HG02759 (cell line): Measurements from ENCODE around the gene NCS1.
"Not testable (repeated sequence)": the region's sequence is repeated elsewhere in the genome, so short reads cannot be mapped to it uniquely, and the experiment has no call there.

Experiments
- ATAC-seq: cut with Tn5 transposase; IDR thresholded peaks from one replicate; pipeline ENCODE4 v1.9.1; 2021; ENCODE audit warnings: mild to moderate bottlenecking, moderate library complexity; ENCODE audit not compliant: unreplicated experiment

The NCS1 gene

DNA sequence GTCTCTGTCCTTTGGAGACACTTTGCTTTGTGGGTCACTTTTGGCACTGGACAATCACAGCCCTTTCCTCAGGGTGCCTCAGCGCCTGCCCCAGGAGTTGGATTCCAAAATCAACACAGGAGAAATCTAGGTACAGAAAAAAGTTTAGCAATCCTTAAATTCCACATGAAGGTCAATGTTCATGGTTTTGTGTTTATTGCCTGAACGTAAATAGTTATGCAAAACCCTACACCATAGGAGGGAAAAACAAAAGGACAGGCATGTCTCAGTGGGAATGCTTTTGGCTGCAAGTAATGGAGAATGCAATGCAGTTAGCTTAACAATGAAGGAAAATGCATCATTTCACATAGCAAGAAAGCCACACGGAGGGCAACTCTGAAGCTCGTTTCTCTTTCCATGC lies 86.8 kb downstream of the NCS1 start:
- no peak for ATAC-seq

DNA sequence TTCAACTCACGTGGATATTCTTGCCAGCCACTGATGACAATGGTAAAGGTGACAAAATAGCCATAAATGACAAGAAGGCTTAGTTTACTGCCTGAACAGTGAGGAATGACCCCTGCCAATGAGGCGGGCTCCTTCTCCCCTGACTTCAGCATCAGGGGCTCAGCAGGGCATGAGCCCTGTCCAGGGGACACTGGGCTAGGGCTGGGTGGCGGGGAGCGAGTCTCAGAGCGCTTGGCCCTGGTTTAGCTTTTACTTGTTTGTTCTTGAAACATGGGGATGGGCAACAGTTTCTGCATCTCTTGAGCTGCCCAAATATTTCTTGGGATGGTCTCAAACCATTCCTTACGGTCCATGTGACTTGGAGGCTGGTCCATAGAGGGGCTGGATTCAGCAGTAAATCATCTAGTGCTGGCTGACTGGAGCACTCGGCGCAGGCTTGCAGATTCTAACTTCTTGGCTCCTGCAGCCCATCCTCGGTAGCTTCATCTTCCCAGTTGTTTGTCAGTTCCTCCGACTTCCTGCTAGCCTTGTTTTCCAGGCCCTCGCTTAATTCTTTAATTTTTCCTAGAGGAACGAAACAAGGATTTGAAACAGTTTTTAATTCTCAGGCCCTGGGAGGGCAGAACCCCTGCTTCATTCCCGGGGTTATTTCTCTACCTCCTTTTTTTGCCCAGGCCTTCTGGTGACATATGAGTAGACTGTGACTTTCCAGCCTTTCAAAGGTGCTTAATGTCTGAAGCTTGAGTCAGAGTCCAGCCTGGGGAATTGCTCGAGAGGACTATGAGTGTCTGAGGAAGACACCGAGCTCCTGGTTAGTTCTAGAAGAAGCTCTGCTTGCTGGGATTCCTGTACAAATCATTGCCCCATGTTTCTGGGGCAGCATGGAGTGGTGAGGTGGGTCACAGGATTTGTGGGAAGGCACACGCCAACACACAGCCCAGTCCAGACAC lies 88.9 kb downstream of the NCS1 start:
- no peak for ATAC-seq

DNA sequence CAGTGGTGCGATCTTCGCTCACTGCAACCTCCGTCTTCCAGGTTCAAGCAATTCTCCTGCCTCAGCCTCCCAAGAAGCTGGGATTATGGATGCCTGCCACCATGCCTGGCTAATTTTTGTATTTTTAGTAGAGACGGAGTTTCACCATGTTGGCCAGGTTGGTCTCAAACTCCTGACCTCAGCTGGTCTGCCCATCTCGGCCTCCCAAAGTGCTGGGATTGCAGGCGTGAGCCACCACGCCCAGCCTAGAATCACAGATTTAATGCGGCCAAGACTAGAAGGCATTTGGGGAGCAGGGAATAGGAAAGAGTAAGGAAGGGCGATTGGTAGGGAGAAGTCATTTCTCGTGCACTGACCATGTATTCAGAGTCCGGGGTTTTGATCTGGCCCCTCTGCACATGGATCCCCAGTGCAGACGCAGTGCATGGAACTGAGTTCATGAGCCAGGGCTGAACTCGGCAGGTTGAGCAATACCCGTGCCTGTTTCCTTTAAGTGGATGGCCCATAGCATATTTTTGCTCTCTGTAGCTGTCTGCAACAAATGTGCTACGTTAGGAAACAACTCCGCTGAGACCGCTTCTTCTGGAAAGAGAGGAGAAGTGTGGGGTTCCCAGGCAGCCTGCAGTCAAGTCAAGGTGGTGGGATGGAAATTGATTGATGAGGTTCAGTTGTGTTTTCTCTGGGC lies 90.0 kb downstream of the NCS1 start:
- no peak for ATAC-seq

DNA sequence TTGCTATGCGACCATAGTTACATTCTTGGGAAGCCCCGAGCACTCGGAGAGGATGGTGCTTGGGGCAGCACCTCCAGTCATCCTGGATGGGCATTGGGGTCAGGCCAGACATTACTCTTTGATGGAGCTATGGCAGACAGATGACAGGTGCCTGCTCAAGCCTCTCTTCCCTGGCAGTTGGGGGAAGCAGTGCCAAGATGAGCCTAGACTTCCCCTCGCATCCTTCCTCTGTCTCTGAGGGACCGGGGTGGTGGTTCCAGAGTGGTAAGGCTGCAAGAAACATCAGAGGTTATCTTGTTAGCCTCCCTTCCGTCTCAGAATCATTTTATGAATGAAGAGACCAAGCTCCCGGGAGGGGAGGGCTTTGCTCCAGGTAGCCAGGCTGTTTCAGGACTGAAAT lies 90.6 kb downstream of the NCS1 start:
- ATAC-seq, result no peak

DNA sequence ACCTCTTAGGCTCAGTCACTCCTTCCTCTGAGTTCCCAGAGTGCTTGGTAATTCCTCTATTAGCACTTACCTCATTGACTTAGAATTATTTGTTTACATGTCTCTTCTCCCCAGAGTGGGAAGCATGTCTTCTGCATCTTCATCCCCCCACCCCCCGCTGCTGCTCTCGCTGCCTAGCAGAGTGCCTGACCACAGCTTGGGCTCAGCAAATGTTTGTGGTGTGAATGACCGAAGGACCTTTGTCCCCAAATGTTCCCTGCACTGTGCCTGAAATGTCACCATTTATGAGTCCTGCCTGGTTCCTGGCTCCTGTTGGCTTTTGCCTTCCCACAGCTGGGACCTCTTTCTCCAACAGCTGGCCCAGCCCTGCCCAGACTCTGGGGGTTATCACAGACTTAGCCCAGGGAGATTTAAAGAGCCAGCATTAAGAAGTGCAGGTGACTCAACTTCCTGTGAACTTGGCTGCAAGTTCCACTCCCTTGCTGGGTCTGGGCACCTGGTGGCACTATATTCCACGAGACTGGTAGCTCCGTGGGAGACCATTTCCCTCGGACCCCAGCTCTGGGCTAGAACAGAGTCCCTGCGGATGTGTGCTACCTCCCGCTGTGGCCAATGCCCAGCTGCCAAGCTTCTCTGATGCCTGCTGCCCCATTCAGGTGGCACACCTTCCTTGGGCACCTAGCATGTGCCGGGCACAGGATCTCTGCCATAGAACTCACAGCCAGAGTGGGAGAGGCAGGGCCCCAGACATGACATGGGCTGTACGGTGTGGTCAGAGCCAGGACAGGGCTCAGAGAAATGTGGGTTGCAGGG lies 91.6 kb downstream of the NCS1 start:
- ATAC-seq, result no peak

DNA sequence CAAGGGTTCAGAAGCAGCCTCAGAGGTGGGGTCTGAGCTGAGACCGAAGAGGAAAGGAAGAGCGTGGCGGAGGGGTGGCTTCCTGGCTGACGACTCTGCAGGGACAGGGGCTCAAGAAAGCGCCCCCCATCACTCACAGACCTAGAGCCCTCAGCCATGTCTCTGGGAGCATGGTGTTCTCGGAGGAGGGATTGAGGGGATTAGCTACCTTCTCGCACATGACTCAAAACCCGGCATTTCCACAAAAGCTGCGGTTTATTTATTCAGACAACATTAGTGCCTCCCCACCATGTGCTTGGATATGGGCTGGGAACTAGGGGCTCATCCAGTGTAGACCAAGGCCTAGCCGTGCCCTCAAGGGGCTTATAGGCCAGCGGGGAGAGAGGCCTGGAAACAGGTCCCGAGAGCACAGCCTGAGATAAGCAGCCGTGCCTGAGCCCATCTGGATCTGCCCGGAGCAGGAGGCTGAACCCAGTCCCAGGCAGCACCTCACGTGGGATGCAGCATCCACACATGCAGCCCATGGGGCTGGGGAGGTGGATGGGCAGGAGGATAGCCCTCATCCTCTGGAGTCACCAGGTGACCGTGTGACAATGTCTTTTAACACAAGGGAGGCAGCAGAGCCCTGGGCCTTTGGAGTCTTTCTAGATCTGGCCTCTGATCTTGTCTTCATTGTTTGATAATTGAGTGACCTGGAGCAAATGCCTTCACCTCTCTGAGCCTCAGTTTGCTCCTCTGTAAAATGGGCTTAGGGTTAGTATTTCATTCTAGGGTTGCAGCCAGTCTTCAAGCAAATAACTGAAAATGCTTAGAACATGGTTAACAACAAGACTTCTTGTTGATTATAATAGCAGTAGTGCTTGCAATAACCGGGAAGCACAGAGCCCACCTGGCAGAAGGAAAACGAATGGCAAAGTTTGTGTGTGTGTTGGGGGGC lies 92.5 kb downstream of the NCS1 start:
- no peak for ATAC-seq

DNA sequence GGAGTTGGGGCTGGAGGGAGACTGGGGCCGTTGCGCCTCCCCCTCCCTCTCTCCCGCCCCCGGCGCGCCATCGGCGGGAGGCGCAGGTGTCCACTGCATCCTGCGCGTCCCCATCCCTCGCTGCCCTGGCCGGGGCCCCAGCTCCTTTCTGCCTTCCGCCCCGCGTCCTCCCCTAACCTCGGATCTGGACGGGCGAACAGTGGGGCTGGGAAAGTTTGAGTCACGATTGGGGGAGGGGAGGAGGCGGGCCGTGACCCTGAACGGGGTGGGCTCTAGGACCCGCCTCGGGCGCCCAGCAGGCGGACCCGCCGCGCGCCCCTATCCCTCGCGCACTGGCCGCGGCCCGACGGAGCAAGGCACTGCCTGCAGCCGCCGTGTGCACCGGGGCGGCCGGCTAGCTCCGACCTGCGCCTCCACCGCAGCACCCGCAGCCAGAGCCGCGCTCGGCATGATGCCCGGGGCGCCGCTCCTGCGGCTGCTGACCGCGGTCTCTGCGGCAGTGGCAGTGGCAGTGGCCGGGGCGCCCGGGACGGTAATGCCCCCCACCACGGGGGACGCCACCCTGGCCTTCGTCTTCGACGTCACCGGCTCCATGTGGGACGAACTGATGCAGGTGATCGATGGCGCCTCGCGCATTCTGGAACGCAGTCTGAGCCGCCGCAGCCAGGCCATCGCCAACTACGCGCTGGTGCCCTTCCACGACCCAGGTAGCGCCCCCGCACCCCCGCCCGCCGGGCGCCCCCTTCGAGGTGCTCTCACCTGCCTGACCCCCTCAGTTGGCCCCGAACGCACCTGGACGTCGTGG lies 93.4 kb downstream of the NCS1 start, which contains the start of gene HMCN2:
Gene HMCN2, plus strand, starts transcription at position 330 of the 805 bp plus-strand sequence. Its CDS starts 119 bp downstream, at position 449.
- no peak for ATAC-seq

DNA sequence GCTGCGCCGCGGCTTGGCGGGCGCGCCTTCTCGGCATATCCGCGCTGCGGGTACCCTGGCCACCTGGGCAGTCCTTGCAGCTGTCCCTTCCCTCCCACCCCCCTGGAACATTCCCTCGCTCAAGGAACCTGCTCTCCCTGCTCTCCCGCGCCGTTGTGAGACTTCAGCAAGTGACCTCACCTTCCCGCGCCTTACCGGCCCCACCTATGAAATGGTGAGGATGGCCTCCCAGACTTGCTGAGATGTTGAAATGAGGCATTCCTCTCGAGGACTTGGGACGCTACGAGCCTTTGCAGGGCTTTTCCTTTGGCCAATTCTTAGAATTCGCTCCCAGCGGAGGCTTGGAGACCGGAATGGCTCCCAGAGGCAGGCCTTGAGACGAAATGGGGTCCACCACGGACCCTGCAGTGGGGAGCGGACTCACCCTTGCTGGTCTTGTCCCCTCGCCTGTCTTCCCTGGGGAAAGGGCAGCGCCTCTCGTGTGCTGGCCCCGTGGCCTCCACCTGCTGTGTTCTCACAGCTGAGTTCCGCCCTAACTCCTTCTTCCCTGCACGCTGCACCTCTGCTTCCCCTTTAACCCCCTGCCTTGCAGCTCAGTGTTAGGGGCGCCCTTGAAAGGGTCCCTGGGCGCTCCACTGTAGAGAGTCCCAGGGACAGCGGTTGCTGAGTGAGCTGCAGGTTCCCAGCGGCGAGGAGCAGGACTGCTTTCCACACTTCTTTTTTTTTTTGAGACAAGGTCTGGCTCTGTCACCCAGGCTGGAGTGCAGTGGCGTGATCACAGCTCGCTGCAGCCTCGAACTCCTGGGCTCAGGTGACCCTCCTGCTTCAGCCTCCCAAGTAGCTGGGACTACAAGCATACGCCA lies 94.3 kb downstream of the NCS1 start:
- no peak for ATAC-seq

DNA sequence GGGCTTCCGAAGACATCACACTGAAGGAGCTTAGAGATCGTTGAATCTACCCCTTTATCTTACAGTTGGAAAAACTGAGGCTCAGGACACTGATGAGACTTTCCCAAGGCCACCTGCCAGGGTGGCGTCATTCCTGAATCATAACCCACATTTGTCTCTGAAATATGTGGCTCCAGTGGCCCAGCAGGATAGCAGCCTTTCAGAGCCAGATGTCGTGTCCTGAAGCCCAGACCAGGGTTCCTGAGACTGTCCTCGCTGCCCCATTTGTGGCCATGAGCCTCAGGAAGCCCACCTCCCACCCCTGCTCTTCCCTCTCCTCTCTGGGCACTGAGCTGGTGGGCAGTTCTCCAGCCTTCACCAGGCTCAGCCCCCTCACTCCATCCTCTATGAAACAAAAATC lies 95.7 kb downstream of the NCS1 start:
- ATAC-seq, result no peak

DNA sequence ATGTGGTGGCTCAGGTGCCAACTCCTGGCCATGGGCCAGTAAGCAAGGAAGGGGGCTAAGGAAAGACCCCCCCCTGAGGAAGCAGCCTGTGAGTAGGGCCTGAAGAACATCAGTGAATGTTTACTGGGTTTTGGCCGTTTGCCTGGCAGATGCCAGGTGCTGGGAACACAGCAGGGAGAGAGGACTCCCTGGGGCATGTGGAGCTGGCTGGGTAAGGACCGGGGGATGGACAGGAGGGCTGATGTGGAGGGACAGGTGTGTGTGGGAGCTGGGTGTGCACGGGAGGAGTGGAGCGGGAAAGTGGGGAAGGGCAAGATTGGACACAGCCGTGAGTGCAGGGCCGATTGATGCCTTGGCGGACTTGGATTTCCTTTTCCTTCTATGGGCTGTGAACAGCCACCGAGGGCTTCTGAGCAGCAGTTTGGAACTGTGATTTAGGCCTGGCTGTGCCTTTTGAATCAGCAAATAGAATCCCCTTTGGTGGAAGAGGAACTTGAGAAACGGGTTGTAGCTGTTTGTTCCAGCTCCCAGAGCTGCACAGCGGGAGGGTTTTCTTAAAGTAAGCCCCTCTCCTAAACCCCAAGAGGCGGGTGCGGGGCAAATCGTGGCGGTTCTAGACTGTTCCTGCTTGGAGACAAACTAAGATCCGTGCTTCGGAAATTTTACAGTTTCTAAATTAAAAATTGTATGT lies 96.5 kb downstream of the NCS1 start:
- ATAC-seq, result no peak

DNA sequence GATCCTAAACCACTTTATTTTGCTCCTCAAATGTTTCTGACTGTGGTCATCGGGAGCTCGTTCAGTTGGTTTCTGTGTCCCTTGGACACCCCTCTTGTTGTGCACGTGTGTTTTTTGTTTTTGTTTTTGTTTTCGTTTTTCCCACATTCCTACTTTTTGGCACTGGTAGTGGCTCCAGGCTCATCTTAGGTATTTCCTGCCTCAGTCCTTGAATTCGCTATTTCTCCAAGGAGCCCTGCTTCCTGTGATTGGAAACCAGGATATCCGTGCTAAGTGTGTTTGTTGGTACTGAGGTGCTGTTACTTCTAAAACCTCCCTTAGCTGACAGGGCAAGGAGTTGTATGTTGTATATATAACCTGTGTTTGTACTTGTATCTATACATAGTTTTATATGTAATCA lies 99.3 kb downstream of the NCS1 start:
- ATAC-seq, result no peak

DNA sequence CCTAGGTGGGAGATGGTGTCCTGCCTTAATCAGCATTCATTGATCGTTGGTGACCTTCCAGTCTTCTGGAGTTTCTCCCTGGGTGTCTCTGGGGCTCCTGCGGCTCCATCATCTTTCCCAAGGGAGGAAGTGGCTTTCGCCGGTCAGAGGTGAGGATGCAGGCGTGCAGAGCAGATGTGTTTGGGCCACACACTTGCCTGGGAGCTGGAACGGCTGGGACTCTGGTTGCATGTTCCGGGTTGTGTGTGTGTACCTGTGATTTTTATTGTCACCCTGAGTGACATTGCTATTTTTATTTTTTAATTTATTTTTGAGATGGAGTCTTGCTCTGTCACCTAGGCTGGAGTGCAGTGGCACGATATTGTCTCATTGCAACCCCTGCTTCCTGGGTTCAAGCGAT lies 103.0 kb downstream of the NCS1 start:
- ATAC-seq, result no peak

DNA sequence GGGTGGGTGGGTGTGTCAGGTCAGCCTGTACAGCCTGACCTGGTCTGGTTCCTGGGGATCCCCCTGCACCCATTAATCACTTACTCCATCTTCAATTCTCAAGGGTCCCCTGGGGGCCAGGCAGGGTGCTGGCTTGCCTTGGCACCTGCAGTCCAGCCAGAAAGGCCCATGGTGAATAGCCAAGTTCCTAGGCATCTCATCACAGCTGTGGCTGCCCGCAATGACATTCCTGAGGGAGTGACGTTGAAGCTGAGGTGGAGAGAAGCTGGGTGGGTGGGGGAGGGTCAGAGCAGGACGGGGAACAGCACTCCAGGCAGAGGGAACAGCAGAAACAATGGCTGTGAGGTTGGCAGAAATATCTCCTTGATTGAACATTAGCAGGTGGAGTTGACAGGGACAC lies 103.9 kb downstream of the NCS1 start:
- no peak for ATAC-seq

DNA sequence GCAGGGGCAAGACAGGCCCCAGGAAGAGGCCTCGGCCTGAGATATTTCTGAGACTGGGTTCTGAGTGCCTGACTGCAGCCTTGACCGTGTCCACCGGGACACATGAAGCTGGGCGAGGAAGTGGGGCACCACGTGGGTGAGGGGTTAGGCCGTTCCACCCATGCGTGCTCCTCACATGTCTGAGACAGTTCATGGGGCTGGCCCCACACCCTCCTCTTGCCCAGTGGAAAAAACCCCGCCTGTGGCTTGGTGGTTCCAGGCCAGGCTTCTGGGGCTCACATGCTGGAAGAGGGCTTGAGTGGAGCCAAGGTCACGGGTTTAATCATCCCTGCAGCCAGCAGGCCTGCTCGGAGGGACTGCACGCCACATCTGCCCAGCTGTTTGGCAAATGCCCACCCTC lies 104.8 kb downstream of the NCS1 start:
- no peak for ATAC-seq

DNA sequence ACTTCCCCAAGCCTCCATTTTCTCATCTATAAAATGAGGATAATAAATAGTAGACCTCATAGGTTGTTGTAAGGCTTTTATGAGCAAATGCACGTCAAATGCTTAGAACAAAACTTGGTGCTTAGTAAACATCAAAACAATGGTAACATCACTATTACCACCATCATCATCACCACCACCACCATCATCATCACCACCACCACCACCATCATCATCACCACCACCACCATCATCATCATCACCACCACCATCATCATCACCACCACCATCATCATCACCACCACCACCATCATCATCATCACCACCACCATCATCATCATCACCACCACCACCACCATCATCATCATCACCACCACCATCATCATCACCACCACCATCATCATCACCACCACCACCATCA lies 105.3 kb downstream of the NCS1 start:
- not testable (repeated sequence) for ATAC-seq

DNA sequence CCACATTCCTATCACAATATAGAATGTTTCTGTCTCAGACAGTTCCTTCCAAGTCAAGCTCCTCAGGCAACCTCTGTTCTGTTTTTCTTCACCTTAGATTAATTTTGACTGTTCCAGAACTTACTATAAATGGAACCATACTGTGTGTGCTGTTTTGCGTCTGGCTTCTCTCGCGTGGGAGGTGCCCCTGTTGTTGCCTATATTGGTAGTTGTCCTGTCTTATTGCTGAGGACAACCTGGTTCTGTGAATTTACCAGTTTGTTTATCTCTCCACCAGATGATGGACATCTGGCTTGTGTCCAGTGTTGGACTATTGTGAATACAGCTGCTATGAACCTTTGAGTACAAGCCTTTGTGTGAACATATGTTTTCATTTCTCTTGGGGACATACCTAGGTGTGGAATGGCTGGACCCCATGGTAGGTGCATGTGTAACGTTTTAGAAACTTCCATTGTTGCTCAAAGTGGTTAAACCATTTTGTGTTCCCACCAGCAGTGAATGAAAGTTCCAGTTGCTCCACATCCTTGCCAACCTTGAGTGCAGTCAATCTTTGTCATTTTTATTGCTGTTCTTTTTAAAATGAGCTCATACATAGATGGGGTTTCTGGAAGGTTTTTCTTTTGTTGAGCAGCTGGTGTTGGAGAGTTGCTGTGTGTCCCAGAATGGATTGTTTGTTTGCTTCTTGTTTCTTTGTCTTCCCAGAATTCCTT lies 111.5 kb downstream of the NCS1 start:
- ATAC-seq, result no peak

DNA sequence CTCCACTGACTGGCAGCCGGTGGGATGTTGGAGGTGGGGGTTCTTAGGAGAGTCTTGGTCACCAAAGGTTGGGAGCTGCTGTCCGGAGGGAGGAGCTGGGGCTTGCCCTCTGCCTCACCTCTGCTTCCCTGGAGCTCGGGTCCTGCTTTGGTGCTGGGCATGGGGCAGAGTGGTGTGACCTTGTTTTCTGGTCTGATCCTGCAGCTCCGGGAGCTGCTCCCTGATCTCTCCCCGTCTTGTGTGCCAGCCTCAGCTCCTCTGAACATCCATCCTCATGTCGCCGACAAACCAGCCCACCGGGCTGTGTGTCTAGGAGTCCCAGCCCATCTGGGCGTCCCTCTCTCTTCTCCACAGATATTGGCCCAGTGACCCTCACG lies 112.0 kb downstream of the NCS1 start:
- no peak for ATAC-seq
